ENCODE measurements around the gene RANBP9. TPM values are rescaled to one million over a fixed set of nuclear protein-coding genes. Genes with fewer than 3 reads are reported as not detected.

RANBP9 gene
- total RNA-seq, 1 donor = 25.5 TPM

- DNase-seq (ENCODE audit: low read depth) = no peak
- no peak for TF ChIP-seq CTCF (IDR thresholded peaks at IDR 0.05; ENCODE audit: insufficient read depth, low read depth, low read length)
- H3K4me3 ChIP-seq (ENCODE audit: low read depth, low read length) = no peak overlapping the region
Measured at GRCh38 chr6:13600036-13600435, 111.6 kb downstream of the RANBP9 start.

GRCh38 chr6:13597073-13597472 lies 114.6 kb downstream of the RANBP9 start:
- no peak for TF ChIP-seq CTCF (IDR thresholded peaks at IDR 0.05; ENCODE audit: insufficient read depth, low read depth, low read length)
- DNase-seq (ENCODE audit: low read depth) = no peak
- H3K4me3 ChIP-seq (ENCODE audit: low read depth, low read length) = no peak overlapping the region

- H3K4me3 ChIP-seq (ENCODE audit: low read depth, low read length) = no peak overlapping the region
- DNase-seq (ENCODE audit: low read depth) = no peak
- TF ChIP-seq CTCF (IDR thresholded peaks at IDR 0.05; ENCODE audit: insufficient read depth, low read depth, low read length) = no peak
Measured at GRCh38 chr6:13593720-13594119, 117.9 kb downstream of the RANBP9 start.

- no peak overlapping the region for H3K4me3 ChIP-seq (ENCODE audit: low read depth, low read length)
- no peak for DNase-seq (ENCODE audit: low read depth)
- TF ChIP-seq CTCF (IDR thresholded peaks at IDR 0.05; ENCODE audit: insufficient read depth, low read depth, low read length) = no peak
Measured at GRCh38 chr6:13593103-13593502, 118.5 kb downstream of the RANBP9 start.

- no peak for DNase-seq (ENCODE audit: low read depth)
- no peak overlapping the region for H3K4me3 ChIP-seq (ENCODE audit: low read depth, low read length)
- no peak for TF ChIP-seq CTCF (IDR thresholded peaks at IDR 0.05; ENCODE audit: insufficient read depth, low read depth, low read length)
Measured at GRCh38 chr6:13591205-13591921, 120.3 kb downstream of the RANBP9 start.

GRCh38 chr6:13590574-13591153 lies 121.0 kb downstream of the RANBP9 start:
- no peak overlapping the region for H3K4me3 ChIP-seq (ENCODE audit: low read depth, low read length)
- TF ChIP-seq CTCF (IDR thresholded peaks at IDR 0.05; ENCODE audit: insufficient read depth, low read depth, low read length) = no peak
- DNase-seq (ENCODE audit: low read depth) = no peak

Data from fibroblast of villous mesenchyme (primary cell).